ENCODE data around the gene DLGAP3.

- TF ChIP-seq CTCF (IDR thresholded peaks at IDR 0.05; ENCODE audit: borderline replicate concordance, extremely low read depth, low read length, poor library complexity, severe bottlenecking) (no peak), EZH2 (IDR thresholded peaks at IDR 0.05; ENCODE audit: borderline replicate concordance, low read depth, low read length, severe bottlenecking) (no peak)
These were observed 552 bp downstream of the DLGAP3 start for GRCh38 chr1:34928699-34929496.
